Lower leg skin (tissue), 3 donors: Measurements from ENCODE around the gene SAPCD2.

Experiments
- POLR2A ChIP-seq, 2 donors: fragments of 450-650 bp; IDR thresholded peaks; one replicate each; pipeline ENCODE4 v1.6.1; 2016 to 2017; ENCODE audit warnings: antibody characterized with exemption in 2 of 2, mild to moderate bottlenecking in 1 of 2, moderate library complexity in 1 of 2
- TF ChIP-seq, protein P1 (sequence below), 3 donors: fragments of 450-650 bp; IDR thresholded peaks; one replicate each; pipeline ENCODE4 v1.5.1; 2016; ENCODE audit warnings: antibody characterized with exemption in 3 of 3, mild to moderate bottlenecking in 3 of 3, moderate library complexity in 2 of 3

DNA sequence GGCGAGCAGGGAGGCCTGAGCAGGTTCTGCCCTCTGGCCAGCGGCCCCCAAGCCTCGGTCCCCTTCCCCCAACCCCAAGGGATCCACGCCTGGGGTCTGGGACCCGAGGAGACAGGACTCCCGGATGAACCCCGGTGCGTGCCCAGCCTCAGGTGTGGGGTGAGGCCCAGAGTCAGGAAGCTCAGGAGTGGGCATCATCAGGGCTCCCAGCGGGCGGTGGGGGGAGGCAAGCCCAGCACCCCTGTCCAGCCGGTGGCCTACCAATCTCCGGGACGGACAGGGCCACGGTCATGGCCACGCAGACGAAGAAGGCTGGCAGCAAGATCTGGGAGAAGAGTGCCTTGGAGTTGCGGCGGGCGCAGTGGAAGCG is 56.8 kb downstream of the SAPCD2 start:
- TF ChIP-seq, protein P1, sequence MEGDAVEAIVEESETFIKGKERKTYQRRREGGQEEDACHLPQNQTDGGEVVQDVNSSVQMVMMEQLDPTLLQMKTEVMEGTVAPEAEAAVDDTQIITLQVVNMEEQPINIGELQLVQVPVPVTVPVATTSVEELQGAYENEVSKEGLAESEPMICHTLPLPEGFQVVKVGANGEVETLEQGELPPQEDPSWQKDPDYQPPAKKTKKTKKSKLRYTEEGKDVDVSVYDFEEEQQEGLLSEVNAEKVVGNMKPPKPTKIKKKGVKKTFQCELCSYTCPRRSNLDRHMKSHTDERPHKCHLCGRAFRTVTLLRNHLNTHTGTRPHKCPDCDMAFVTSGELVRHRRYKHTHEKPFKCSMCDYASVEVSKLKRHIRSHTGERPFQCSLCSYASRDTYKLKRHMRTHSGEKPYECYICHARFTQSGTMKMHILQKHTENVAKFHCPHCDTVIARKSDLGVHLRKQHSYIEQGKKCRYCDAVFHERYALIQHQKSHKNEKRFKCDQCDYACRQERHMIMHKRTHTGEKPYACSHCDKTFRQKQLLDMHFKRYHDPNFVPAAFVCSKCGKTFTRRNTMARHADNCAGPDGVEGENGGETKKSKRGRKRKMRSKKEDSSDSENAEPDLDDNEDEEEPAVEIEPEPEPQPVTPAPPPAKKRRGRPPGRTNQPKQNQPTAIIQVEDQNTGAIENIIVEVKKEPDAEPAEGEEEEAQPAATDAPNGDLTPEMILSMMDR (IDR thresholded peaks at IDR 0.05), result no peak
- no peak for TF ChIP-seq POLR2A (IDR thresholded peaks at IDR 0.05)
